Non-pigmented ciliary epithelial cell (primary cell): ENCODE results near the gene HJV.

Source experiments
- DNase-seq: peaks from one replicate; pipeline ENCODE4 v3.0.0-alpha.2; 2010; ENCODE audit warnings: low read depth

Gene HJV

GRCh38 chr1:145977016-145977415 is 44.5 kb downstream of the HJV start:
- no peak for DNase-seq

GRCh38 chr1:145975216-145975615 is 46.3 kb downstream of the HJV start:
- no peak for DNase-seq

GRCh38 chr1:145974721-145975120 is 46.8 kb downstream of the HJV start:
- no peak for DNase-seq

- no peak for DNase-seq
Observed at GRCh38 chr1:145972580-145972979, 49.0 kb downstream of the HJV start.
